CD4-positive, alpha-beta T cell (primary cell): ENCODE measurements around the gene TRAPPC14. TPM values are rescaled to one million over a fixed set of nuclear protein-coding genes. Genes with fewer than 3 reads are reported as not detected.

Experiments used
- ATAC-seq: fragments of 200-7000 bp; cut with Tn5 transposase; one replicate; pipeline ENCODE4 v1.10.0; 2022; ENCODE audit warnings: mild to moderate bottlenecking; ENCODE audit not compliant: poor library complexity
- CTCF ChIA-PET: fragments of 350-600 bp; sonication (Branson Sonifier 250); formaldehyde crosslinking; loops from one replicate; lab custom pipeline; 2021; ENCODE audit warnings: antibody characterized with exemption, inconsistent platforms; lab: Charles Lee
- POLR2A ChIA-PET: fragments of 350-600 bp; sonication (Branson Sonifier 250); formaldehyde crosslinking; loops from one replicate; lab custom pipeline; 2021; ENCODE audit warnings: antibody characterized with exemption, inconsistent platforms; lab: Charles Lee
- DNase-seq, 14 experiments: peaks; one replicate each; pipeline ENCODE4 v3.0.0-alpha.2; 2013 to 2020; ENCODE audit warnings: mixed read lengths in 2 of 14
- H3K27ac ChIP-seq, 2 donors: one replicate each; pipeline versions ENCODE4 v1.5.1 to v1.7.0; 2013; ENCODE audit warnings: low read length in 2 of 2, low read depth in 1 of 2, mild to moderate bottlenecking in 1 of 2
- H3K27me3 ChIP-seq, 2 experiments: 1 replicate in 1 of 2; 2 replicates in 1 of 2; pipeline versions ENCODE4 v1.6.1 to v1.7.0; 2013; ENCODE audit warnings: low read length in 2 of 2, control low read depth in 1 of 2, mild to moderate bottlenecking in 1 of 2, moderate library complexity in 1 of 2; ENCODE audit not compliant: insufficient read depth in 2 of 2, control insufficient read depth in 1 of 2
- H3K36me3 ChIP-seq: one replicate; pipeline ENCODE4 v1.6.1; 2013; ENCODE audit warnings: low read length, control low read depth; ENCODE audit not compliant: insufficient read depth
- H3K4me1 ChIP-seq: one replicate; pipeline ENCODE4 v1.6.1; 2013; ENCODE audit warnings: low read length, control low read depth; ENCODE audit not compliant: insufficient read depth
- H3K4me3 ChIP-seq: one replicate; pipeline ENCODE4 v1.5.1; 2013; ENCODE audit warnings: mild to moderate bottlenecking, low read length, moderate library complexity
- H3K9me3 ChIP-seq, 2 experiments: 1 replicate in 1 of 2; 2 replicates in 1 of 2; pipeline versions ENCODE4 v1.6.1 to v1.7.0; 2013; ENCODE audit warnings: low read length in 2 of 2, mild to moderate bottlenecking in 2 of 2, control low read depth in 1 of 2, moderate library complexity in 1 of 2; ENCODE audit not compliant: control insufficient read depth in 1 of 2, insufficient read depth in 1 of 2
- H3K27ac Mint-ChIP-seq: one replicate; pipeline ENCODE4 v1.8.0; 2020; ENCODE audit warnings: mixed read lengths
- H3K27me3 Mint-ChIP-seq: one replicate; pipeline ENCODE4 v1.8.0; 2021; ENCODE audit warnings: mixed read lengths
- H3K36me3 Mint-ChIP-seq: one replicate; pipeline ENCODE4 v1.8.0; 2021; ENCODE audit warnings: low read depth, mixed read lengths
- H3K4me1 Mint-ChIP-seq: one replicate; pipeline ENCODE4 v1.8.0; 2021; ENCODE audit warnings: low read depth, mixed read lengths
- H3K4me3 Mint-ChIP-seq: one replicate; pipeline ENCODE4 v1.8.0; 2020; ENCODE audit warnings: mild to moderate bottlenecking, mixed read lengths
- H3K9me3 Mint-ChIP-seq: one replicate; pipeline ENCODE4 v1.8.0; 2020; ENCODE audit warnings: mixed read lengths
- intact Hi-C, 2 experiments: fragments of 100-400 bp; cut with DNase I in 1 of 2; cut with micrococcal nuclease in 1 of 2; formaldehyde crosslinking; loops; one replicate each; pipeline versions ENCODE4 v1.15.1 to v1.9.0; 2023 to 2025; cut with DNase I, micrococcal nuclease
- total RNA-seq, 174 experiments: library from RNA in 2 of 174; stranded (reverse) in 2 of 174; gene quantifications; one replicate each; pipeline ENCODE4 v1.2.3 and lab custom pipeline; 2021 to 2026
- TF ChIP-seq, protein P1 (sequence below): fragments of 200-600 bp; IDR thresholded peaks from one replicate; pipeline ENCODE4 v1.8.0; 2022; ENCODE audit warnings: antibody characterized with exemption, mild to moderate bottlenecking

Gene TRAPPC14
- total RNA-seq, 2 experiments from 2014 or later = 37.9 to 42.6 TPM

DNA sequence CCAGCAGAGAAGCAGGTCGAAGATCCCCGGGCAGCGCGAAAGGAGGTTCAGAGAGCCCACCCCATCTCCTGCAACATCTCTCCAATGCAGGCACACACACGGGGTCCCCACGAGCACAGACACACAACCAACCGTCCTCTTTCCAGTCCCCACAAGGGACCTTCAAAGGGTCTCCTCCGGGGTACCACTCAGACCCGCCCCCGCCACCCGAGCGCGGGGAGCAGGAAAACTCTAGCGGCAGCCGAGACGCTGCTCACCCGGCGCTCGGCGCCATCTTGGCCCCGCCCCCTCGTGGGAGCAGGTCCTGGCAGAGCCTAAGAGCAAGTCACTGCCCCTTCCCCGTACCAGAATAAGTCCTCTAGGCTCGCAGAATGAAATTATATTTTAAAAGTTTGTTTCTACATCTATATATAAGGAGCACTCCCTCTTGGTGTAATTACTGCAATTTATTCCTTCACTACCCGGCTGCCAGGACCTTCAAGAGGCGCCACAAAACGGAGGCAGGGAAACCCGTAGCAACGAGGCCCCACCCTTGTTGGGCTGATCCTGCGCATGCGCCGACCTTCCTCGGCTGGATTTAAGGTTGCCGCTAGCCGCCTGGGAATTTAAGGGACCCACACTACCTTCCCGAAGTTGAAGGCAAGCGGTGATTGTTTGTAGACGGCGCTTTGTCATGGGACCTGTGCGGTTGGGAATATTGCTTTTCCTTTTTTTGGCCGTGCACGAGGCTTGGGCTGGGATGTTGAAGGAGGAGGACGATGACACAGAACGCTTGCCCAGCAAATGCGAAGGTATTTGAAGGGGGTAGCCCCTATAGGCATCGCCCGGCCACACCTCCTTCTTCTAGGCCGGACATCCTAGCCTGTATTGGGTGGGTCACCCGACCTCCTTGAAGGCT is 39.2 kb downstream of the TRAPPC14 start, which contains the start of the genes CNPY4 and TAF6:
CNPY4 (plus strand) TSS at position 563 of the 898 bp plus-strand sequence; CDS start at position 674, 111 bp downstream.
TAF6 (minus strand) TSS at position 287 of the 898 bp plus-strand sequence. CDS start 5,149 bp downstream, outside the sequence.
- TF ChIP-seq, protein P1, sequence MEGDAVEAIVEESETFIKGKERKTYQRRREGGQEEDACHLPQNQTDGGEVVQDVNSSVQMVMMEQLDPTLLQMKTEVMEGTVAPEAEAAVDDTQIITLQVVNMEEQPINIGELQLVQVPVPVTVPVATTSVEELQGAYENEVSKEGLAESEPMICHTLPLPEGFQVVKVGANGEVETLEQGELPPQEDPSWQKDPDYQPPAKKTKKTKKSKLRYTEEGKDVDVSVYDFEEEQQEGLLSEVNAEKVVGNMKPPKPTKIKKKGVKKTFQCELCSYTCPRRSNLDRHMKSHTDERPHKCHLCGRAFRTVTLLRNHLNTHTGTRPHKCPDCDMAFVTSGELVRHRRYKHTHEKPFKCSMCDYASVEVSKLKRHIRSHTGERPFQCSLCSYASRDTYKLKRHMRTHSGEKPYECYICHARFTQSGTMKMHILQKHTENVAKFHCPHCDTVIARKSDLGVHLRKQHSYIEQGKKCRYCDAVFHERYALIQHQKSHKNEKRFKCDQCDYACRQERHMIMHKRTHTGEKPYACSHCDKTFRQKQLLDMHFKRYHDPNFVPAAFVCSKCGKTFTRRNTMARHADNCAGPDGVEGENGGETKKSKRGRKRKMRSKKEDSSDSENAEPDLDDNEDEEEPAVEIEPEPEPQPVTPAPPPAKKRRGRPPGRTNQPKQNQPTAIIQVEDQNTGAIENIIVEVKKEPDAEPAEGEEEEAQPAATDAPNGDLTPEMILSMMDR = no peak
- no peaks in the 10 kb centered on the region for H3K9me3 ChIP-seq
- H3K36me3 Mint-ChIP-seq = peaks cover 34% of the 10 kb centered on the region
- ChIA-PET CTCF (interaction anchor here (1.0 to 1.6 kb wide), 7 partner anchors 8 to 98 kb away, joined by 3 to 14 read pairs (median 4); partner anchors contain the start of genes AP4M1 and MCM7), POLR2A (interaction anchor here (1.0 to 2.8 kb wide), 10 partner anchors 10 to 309 kb away, joined by 3 to 50 read pairs (median 10); partner anchors contain the start of genes AP4M1, COPS6, LAMTOR4 and MCM7)
- H3K27me3 ChIP-seq = no peaks in the 10 kb centered on the region
- DNase-seq = peak; percentile 90 to 98 (median 96)
- H3K4me1 Mint-ChIP-seq = peaks cover 26% of the 10 kb centered on the region
- peak within 1 kb of the TSS; percentile 93 for H3K4me3 ChIP-seq
- H3K36me3 ChIP-seq = peaks cover 17% of the 10 kb centered on the region
- H3K27ac Mint-ChIP-seq = peak within 1 kb of the TSS; percentile 97
- H3K27me3 Mint-ChIP-seq = no peaks in the 10 kb centered on the region
- no peaks in the 10 kb centered on the region for H3K9me3 Mint-ChIP-seq
- intact Hi-C loops = loop anchor here (1.0 to 2.0 kb wide), 3 partner anchors 8 to 39 kb away; partner anchors contain the start of genes AP4M1 (in 2 of the 2), MCM7 (in 2 of the 2) and ZNF3 (in 1 of the 2)
- H3K4me3 Mint-ChIP-seq = peak within 1 kb of the TSS; percentile 98
- peak; percentile 70 for ATAC-seq
- peaks cover 31% of the 10 kb centered on the region for H3K4me1 ChIP-seq
- H3K27ac ChIP-seq = peak within 1 kb of the TSS; percentile 79 to 98

DNA sequence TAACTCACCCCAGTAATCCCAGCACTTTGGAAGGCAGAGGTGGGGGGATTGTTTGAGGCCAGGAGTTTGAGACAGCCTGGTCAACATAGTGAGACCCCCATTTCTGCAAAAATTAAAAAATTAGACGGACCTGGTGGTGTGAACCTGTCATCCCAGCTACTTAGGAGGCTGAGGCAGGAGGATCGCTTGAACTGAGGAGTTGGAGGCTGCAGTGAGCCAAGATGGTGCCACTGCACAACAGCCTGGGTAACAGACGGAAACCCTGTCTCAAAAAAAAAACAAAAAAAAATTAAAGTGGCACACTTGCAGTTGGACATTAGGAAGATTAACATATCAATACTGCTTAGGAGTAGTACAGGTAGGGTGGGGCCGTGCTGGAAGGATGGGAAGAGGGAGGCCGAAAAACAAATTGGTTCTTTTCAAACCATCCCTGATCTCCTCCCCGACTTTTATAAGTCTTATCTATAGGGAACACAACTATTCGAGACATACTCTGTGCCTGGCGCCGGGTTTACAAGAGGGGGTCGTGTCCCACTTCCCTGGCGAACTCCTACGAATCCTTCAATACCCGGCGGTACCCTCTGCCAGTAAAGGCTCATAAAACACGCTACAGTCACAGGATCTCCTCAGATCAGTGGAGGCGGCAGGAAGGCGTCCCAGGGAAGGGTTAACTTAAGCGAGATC is 40.0 kb downstream of the TRAPPC14 start:
- H3K4me3 ChIP-seq = peak overlapping the region; percentile 93
- Mint-ChIP-seq H3K9me3 (no peaks in the 10 kb centered on the region), H3K4me3 (peak overlapping the region; percentile 98), H3K4me1 (peaks cover 23% of the 10 kb centered on the region), H3K27ac (peak overlapping the region; percentile 97), H3K36me3 (peaks cover 38% of the 10 kb centered on the region), H3K27me3 (no peaks in the 10 kb centered on the region)
- ChIA-PET POLR2A (interaction anchor here (2.8 kb wide), 1 partner anchor 18 kb away, joined by 50 read pairs; the partner anchor contains the start of genes AP4M1 and MCM7), CTCF (no interaction called here)
- ATAC-seq = no peak
- no peaks in the 10 kb centered on the region for H3K27me3 ChIP-seq
- DNase-seq = no peak
- intact Hi-C loops = loop anchor here (1.0 to 2.0 kb wide), 3 partner anchors 9 to 38 kb away; partner anchors contain the start of genes AP4M1 (in 2 of the 2), MCM7 (in 2 of the 2) and ZNF3 (in 1 of the 2)
- peak overlapping the region; percentile 79 to 98 for H3K27ac ChIP-seq
- TF ChIP-seq, protein P1 = no peak
- peaks cover 31% of the 10 kb centered on the region for H3K4me1 ChIP-seq
- peaks cover 20% of the 10 kb centered on the region for H3K36me3 ChIP-seq
- H3K9me3 ChIP-seq = no peaks in the 10 kb centered on the region

DNA sequence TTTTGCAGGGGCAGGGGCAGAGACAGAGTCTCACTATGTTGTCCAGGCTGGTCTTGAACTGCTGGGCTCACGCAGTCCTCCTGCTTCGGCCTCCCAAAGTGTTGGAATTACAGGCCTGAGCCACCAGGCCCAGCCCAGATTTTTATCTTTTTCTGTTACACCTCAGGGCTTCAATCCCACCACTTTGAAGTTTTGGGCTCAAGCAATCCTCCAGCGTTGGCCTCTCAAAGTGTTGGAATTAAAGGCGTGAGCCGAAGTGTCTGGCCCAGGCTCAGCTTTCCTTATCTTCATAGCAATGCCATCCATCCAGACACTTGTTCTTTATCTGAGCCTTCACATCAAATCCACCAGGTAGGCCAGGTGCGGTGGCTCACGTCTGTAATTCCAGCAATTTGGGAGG is 43.5 kb downstream of the TRAPPC14 start:
- H3K4me3 Mint-ChIP-seq = no peak overlapping the region
- H3K27ac ChIP-seq = no peak overlapping the region
- H3K4me1 ChIP-seq = peaks cover 20% of the 10 kb centered on the region
- DNase-seq (no peak), ATAC-seq (no peak)
- no peak overlapping the region for H3K27ac Mint-ChIP-seq
- CTCF ChIA-PET = no interaction called here
- H3K9me3 ChIP-seq = no peaks in the 10 kb centered on the region
- TF ChIP-seq, protein P1 = no peak
- H3K4me1 Mint-ChIP-seq = peaks cover 15% of the 10 kb centered on the region
- no peak overlapping the region for H3K4me3 ChIP-seq
- intact Hi-C loops = no loop called here
- H3K36me3 ChIP-seq = peaks cover 38% of the 10 kb centered on the region
- POLR2A ChIA-PET = no interaction called here
- H3K9me3 Mint-ChIP-seq = no peaks in the 10 kb centered on the region
- peaks cover 57% of the 10 kb centered on the region for H3K36me3 Mint-ChIP-seq
- H3K27me3 ChIP-seq = no peaks in the 10 kb centered on the region
- no peaks in the 10 kb centered on the region for H3K27me3 Mint-ChIP-seq
